ENCODE data around the gene MOB3A. TPM values are rescaled to one million over a fixed set of nuclear protein-coding genes. Genes with fewer than 3 reads are reported as not detected.
"Not testable (repeated sequence)": the region's sequence is repeated elsewhere in the genome, so short reads cannot be mapped to it uniquely, and the experiment has no call there.

MOB3A gene
- 17.6 and 22.4 TPM in 2 replicates for total RNA-seq
- polyA plus RNA-seq (2012) = 20.7 TPM

DNA sequence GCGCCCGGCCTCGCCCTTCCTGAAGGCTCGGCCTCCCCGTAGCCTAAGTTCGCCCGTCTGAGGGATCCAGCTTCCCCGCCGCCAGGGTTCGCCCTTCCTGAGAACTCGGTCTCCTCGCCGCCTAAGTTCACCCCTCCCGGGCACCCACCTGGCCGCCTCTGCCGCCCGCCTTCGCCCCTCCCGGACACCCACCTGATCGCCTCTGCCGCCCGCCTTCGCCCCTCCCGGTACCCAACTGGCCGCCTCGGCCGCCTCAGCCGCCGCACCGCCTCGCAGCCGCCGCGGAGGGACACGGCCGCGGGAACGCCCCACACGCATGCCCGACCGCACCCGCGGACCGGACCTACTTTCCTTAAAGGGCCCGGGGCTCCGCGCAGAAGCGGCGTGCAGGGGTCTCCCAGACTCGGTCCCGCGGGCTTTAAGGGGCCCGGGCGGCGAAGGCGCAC lies at the start of gene MOB3A:
Gene MOB3A (minus strand): TSS at position 293 of the 446 bp plus-strand sequence. CDS start 17,766 bp downstream, outside the sequence.
- DNase-seq (ENCODE audit: low read depth) = peak; percentile 93

DNA sequence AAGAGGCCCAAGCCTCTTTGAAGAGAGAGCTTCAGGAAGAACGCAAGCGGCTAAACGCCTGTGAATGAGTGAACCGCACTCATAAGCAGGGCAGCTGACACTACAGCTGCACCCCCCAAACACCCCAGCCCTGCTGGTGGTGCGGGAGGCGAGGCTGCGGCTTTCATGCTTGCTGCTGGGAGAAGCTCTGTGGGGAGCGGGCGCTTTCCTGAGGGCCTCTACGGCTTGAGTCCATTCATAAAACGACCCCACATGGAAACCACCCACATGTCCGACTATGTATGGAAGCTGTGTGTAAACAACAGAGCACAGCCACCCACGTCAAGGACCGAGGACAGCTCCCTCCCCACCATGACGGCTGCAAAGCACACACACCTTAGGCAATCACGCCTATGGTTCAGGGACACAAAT lies 49.7 kb upstream of the MOB3A start:
- DNase-seq (ENCODE audit: low read depth) = no peak

DNA sequence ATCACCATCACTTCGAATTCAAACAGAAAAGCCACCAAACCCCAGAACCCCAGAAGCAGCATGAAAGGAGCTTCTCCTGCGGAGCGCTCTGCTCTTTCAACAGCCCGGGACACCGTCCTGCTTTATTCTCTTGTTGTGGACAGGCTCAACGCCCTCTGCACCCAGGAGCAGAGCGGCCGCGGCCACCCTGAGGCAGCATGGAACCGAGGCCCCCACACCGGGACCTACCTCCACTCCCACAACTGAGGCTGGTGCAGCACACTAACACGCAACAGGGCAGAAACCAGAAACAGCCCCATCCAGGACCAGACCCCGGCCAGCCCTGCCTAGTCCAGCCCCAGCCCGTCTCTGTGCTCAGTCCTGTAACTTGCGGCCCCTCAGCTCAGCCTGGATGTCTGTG lies 48.1 kb upstream of the MOB3A start:
- DNase-seq (ENCODE audit: low read depth) = no peak

- no peak for DNase-seq (ENCODE audit: low read depth)
These were observed 46.2 kb upstream of the MOB3A start for GRCh38 chr19:2142173-2142829.

DNA sequence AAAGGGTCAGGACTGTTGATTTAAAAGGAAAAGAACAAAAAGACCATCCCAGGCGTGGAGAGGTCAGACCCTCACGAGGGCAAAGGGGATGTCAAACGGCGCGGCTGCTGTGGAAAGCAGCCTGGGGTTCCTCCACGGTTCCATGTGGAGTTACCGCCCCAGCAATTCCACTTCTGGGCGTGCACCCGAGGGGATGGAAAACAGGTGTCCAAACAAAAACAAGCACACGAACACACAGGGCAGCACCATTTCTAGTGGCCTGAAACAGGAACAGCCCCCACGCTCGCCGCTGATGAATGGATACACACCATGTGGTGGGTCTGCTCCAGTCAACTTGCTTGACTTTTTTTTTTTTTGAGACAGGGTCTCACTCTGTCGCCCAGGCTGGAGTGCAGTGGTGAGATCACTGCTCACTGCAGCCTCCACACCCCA lies 44.0 kb upstream of the MOB3A start:
- DNase-seq (ENCODE audit: low read depth) = peak; percentile 77

- peak; percentile 67 for DNase-seq (ENCODE audit: low read depth)
These were observed 43.4 kb upstream of the MOB3A start for GRCh38 chr19:2139385-2140137.

DNA sequence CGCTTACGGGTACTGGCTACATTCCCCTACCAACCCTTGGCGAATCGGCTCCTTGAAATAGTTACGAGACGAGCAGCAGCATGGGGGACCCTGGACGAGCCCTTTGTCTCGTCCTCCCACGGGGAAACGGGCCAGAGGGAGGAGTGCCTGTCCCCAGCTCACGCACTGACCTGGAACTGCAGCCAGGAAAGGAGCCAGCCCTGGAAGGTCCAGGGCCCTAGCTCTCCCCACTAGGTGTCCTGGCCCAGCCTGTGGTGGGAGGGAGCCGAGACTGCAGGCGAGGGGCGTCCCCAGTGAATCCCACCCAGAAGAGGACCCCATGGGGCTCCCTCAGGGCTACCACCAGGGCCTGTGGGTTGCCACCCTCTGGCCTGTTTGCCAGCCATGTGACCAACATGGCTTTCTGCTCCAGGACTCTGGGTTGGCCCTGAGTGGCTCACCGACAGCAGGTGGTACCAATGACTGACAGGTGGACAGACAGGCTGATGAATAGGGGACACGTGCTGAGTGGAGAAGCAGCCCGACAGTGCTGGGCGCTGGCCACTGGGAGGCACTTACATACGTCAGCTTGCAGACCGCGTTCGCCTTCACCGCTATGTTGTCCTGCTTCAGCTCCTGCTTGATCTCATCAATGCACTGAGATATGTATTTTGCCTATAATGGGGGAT lies 42.1 kb upstream of the MOB3A start:
- DNase-seq (ENCODE audit: low read depth) = no peak

DNA sequence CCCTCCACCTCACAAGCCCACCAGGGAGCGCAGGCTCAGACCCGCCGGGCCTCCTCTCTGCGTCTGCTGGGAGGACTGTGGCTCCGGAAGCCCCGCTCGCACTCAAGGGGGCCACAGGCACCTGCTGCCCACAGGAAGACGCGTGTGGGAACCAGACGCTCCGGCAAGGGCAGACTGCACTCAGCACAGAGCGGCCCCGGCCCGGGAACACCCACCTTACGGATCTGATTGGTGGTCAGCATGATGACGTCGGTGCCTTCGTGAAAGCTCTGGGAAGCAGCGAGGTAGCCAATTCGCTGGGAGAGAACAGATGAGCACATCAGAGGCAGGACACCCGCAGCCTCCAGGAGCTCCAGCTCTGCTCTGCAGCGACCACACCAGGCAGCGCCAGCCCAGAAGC lies 40.7 kb upstream of the MOB3A start:
- no peak for DNase-seq (ENCODE audit: low read depth)

DNA sequence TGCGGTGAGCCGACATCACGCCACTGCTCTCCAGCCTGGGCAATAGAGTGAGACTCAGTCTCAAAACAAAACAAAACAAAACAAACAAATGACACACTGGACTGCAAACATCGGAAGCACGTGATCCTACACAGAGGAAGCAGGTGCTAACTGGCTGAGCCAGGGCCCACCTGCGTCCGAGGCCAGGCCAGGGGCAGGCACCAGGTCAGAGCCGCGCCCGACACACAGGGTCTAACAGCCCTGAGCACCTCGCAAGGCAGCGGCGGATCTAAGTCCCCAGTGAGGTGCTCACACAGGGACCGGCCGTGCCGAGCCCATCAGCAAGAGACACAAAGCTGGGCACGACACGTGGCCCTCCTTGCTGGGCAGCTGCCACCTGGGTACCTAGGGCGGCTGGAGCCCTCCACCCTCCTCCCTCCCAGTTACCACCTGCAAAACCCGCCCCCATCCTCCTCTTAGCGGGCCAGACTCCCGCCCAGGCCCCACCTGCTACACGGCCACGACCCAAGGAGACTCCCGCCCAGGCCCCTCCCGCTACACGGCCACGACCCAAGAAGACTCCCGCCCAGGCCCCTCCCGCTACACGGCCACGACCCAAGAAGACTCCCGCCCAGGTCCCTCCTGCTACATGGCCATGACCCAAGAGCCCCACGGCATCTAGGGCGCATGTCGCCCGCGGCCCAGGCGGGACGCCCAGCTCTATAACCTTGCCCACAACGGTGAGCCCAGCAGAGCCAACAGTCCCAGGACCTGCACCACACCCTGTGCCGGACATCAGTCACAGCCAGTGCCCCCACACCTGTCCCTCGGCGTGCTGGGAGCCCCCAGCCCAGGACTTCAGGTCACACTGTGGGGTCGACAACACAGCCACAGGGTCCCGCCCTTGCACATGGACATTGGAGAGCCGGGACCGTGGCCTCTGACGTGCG lies 39.6 kb upstream of the MOB3A start:
- no peak for DNase-seq (ENCODE audit: low read depth)

DNA sequence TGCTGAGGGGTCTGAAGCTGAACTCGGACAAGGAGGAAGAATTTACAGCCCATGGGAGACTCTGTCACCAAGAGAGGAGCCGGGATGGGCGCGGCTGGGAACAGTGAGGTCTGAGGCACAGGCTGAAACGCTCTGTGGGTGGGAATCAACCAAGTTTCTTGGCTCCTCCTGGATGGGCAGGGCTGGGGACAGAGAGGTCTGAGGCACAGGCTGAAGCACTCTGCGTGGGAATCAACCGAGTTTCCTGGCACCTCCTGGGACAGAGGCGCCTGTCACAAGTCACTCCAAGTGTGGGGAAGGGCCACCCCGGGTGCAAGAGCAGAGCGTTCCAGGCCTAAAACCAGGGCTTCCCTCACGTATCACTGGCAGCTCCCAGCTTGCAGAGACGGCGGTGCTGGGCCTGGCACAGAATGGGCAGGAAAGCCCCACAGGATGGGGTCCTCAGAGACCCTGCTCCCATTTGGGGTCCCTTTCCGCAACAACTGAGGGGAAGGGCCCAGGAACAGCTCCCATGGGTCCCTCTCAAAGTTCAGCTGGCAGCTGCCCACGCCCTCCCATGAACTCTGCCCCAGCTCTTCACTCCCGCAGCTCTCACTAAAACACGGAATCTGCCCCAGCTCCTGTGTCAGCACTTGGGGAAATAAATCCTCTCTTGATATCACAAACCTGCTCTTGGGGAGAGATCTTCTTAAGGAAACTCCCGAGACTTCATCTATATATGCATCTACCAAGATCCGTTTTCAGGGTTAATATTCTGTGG lies 36.8 kb upstream of the MOB3A start:
- DNase-seq (ENCODE audit: low read depth) = no peak

GRCh38 chr19:2132191-2132590 lies 36.1 kb upstream of the MOB3A start:
- no peak for DNase-seq (ENCODE audit: low read depth)

DNA sequence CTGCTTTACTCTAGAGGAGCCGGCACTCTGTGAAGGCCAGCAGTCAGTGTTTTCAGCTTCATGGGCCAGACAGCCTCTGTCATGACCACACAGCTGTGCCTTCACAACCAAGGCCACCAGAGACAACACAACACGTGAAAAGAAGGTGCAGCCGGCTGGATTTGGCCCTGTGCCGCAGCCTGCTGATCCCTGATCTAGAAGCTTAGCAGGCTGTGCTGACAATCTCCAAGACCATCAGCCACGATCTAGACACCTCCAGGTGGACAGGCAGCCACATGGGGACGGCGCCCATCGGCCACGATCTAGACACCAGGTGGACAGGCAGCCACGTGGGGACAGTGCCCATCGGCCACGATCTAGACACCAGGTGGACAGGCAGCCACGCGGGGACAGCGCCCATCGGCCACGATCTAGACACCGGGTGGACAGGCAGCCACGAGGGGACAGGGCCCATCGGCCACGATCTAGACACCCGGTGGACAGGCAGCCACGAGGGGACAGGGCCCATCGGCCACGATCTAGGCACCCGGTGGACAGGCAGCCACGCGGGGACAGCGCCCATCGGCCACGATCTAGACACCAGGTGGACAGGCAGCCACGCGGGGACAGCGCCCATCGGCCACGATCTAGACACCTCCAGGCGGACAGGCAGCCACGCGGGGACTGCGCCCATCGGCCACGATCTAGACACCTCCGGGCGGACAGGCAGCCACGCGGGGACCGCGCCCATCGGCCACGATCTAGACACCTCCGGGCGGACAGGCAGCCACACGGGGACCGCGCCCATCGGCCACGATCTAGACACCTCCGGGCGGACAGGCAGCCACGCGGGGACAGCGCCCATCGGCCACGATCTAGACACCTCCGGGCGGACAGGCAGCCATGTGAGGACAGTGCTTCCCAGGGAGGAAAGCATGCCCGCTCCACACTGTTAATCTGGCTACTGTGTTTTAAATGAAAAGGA lies 35.2 kb upstream of the MOB3A start:
- not testable (repeated sequence) for DNase-seq (ENCODE audit: low read depth)

DNA sequence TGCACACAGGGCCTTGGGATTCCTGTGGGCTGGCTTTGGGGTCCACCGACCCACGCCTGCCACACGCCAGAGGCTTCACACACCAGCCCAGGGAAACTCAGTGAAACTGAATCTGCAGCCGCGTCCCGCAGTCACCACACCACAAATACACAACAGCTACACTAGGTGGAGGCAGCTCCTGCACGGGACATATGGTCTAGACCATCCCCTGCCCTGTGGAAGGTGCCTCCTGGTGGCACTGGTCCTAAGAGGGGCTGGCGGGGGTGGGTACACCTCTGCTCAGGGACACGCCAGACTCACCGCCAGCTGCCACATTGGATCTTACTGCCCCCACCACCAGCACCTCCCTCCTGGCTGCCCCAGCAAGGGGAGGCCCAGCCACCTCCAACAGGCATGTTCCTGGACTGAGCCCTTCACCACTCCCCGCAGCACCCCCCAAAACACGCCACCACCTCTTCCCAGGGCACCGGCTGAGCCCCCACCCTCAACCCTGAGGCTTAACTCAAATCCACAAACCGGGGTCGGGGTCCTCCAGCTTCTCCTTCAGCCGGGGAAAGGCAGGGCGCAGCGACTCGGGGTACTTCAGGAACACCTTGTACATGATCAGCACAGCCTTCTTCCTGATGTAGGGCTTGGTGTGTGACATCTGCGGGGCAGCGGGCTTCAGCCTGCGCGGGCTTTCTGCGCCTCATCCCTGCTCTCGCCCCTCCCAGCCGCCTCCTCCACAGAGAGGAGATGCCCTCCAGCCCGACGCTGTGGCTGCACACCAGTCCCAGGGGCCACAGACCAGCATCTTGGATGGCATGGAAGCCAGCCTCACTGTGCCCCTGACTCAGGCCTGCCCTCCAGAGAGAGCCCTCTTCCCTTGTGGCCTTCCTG lies 34.0 kb upstream of the MOB3A start:
- no peak for DNase-seq (ENCODE audit: low read depth)

- no peak for DNase-seq (ENCODE audit: low read depth)
These were observed 33.4 kb upstream of the MOB3A start for GRCh38 chr19:2129486-2129885.

DNA sequence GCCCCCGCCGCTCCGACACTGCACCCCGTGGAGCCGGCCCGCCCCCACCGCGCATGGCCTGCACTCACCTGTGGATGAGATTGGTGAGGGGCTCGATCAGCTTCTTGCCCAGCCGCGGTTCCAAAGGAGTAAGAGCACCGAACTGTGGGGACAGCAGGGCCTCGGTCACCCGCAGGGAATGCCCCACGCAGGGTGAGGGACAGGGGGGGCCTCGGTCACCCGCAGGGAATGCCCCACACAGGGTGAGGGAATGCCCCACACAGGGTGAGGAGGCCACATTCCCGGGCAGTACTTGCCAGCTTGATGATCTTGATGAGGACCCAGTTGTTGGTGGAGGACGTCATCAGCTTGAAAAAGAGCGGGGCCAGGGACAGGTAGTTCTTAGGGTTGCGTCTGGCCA lies 32.9 kb upstream of the MOB3A start:
- no peak for DNase-seq (ENCODE audit: low read depth)

DNA sequence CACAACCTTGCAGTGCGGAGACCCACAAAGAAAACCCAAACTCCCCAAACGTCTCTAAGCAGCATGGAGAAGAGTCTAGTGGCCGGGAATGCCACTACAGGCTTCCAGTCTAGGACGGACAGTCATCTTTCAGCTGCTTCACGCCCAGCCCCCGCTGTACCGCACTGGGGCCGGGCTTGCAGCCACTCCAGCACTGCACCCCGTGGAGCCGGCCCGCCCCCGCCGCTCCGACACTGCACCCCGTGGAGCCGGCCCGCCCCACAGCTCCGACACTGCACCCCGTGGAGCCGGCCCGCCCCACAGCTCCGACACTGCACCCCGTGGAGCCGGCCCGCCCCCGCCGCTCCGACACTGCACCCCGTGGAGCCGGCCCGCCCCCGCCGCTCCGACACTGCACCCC lies 32.1 kb upstream of the MOB3A start:
- DNase-seq (ENCODE audit: low read depth) = not testable (repeated sequence)

DNA sequence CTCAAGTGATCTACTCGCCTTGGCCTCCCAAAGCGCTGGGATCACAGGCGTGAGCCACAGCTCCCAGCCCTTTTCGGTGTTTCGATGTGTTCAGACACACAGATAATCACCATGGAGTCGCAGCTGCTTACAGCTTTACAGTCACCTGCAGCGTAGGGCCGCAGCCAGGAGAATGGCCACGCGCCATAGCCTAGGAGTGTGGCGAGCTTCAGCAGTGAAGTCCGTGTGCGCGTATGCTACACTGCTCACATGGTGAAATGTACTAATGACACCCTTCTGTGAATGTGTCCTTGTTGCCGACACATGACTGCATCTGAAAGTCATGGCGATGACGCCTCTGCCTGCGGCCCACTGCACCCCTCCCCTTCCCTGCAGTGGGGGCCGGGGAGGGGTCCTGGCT lies 31.6 kb upstream of the MOB3A start:
- DNase-seq (ENCODE audit: low read depth) = no peak

GRCh38 chr19:2126879-2127518 lies 30.9 kb upstream of the MOB3A start:
- DNase-seq (ENCODE audit: low read depth) = no peak
